ENCODE measurements around the gene ZNF385B.

GRCh38 chr2:179861027-179861415 is 391 bp downstream of the ZNF385B start:
- no peak for TF ChIP-seq KDM1A (IDR thresholded peaks at IDR 0.05)
- TF ChIP-seq FOXJ3 (CRISPR knock-in tag; IDR thresholded peaks at IDR 0.05): no peak
- TF ChIP-seq SMC3 (conservative IDR thresholded peaks at IDR 0.05; ENCODE audit: insufficient read depth, low read depth, low read length): no peak
- TF ChIP-seq ELF4 (CRISPR knock-in tag; IDR thresholded peaks at IDR 0.05): no peak
- no peak for TF ChIP-seq PURB (CRISPR knock-in tag; IDR thresholded peaks at IDR 0.05; ENCODE audit: low read depth)
- TF ChIP-seq NONO (IDR thresholded peaks at IDR 0.05; ENCODE audit: low read depth in 2 of 2, low read length in 1 of 2): no peak
- TF ChIP-seq REST (IDR thresholded peaks at IDR 0.05; ENCODE audit: borderline replicate concordance): no peak
- no peak for TF ChIP-seq REST (CRISPR knock-in tag; IDR thresholded peaks at IDR 0.05; ENCODE audit: low read depth)
